ENCODE measurements around the gene SEMA4D.

DNA sequence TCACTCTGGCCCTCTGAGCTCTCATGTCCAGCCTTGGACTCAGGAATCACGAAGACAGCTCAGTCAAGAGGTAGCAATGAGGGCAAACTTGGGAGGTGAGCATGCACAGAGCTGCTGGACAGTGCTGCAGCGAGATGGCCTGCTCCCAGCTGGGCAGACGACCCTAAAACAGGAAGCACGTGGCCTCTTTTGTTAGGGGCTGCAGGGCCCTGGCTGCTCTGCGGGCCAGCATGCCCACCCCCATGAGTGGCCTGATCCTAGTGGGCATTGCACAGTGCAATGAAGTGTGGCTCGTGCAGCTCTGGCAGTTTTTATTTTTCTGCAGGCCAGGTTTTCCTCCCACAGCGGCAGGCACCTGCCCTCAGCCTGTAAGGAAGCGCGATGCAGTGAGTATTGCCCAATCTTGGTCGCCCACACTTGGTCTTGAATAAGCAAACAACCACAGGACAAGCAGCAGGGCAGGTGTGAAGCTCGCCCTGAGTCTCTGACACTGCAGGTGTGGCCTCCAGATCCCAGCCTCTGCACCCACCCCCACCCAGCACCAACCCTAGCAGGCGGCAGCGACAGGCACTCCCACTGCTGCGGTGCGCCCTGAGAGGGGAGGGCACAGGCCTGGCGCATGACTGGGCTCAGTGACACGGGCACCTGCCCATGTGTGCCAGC is 60.8 kb downstream of the SEMA4D start:
- TF ChIP-seq, protein P1, sequence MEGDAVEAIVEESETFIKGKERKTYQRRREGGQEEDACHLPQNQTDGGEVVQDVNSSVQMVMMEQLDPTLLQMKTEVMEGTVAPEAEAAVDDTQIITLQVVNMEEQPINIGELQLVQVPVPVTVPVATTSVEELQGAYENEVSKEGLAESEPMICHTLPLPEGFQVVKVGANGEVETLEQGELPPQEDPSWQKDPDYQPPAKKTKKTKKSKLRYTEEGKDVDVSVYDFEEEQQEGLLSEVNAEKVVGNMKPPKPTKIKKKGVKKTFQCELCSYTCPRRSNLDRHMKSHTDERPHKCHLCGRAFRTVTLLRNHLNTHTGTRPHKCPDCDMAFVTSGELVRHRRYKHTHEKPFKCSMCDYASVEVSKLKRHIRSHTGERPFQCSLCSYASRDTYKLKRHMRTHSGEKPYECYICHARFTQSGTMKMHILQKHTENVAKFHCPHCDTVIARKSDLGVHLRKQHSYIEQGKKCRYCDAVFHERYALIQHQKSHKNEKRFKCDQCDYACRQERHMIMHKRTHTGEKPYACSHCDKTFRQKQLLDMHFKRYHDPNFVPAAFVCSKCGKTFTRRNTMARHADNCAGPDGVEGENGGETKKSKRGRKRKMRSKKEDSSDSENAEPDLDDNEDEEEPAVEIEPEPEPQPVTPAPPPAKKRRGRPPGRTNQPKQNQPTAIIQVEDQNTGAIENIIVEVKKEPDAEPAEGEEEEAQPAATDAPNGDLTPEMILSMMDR (IDR thresholded peaks at IDR 0.05): no peak
- TF ChIP-seq POLR2A (IDR thresholded peaks at IDR 0.05; ENCODE audit: low read depth): no peak
